ENCODE measurements around the gene KCNJ11.

DNA sequence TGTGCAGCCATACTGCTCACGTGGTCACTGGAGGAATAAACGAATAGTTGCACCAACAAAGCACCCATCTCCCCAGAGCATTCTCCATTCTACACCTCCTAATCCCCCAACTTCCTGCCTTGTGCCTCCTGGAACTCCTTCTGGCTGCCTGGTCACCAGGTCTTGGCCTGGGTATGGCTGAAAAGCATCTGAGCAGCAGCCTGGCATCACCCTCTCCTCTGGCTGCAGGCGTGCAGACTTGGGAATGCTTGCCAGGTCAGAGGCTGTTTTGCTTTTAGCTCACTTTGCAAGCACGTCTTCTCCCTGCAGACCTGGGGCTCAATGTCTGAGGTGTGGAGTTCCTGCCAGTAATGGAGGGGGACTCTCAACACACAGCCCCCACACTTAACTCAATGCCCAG, 33.3 kb upstream of the KCNJ11 start:
- TF ChIP-seq, protein P1, sequence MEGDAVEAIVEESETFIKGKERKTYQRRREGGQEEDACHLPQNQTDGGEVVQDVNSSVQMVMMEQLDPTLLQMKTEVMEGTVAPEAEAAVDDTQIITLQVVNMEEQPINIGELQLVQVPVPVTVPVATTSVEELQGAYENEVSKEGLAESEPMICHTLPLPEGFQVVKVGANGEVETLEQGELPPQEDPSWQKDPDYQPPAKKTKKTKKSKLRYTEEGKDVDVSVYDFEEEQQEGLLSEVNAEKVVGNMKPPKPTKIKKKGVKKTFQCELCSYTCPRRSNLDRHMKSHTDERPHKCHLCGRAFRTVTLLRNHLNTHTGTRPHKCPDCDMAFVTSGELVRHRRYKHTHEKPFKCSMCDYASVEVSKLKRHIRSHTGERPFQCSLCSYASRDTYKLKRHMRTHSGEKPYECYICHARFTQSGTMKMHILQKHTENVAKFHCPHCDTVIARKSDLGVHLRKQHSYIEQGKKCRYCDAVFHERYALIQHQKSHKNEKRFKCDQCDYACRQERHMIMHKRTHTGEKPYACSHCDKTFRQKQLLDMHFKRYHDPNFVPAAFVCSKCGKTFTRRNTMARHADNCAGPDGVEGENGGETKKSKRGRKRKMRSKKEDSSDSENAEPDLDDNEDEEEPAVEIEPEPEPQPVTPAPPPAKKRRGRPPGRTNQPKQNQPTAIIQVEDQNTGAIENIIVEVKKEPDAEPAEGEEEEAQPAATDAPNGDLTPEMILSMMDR (IDR thresholded peaks at IDR 0.05), result no peak
- TF ChIP-seq POLR2A (IDR thresholded peaks at IDR 0.05; ENCODE audit: low read depth) (no peak), POLR2AphosphoS5 (IDR thresholded peaks at IDR 0.05) (no peak), EP300 (IDR thresholded peaks at IDR 0.05) (no peak)
